Measurements from ENCODE around the gene PAX5.

Gene PAX5

DNA sequence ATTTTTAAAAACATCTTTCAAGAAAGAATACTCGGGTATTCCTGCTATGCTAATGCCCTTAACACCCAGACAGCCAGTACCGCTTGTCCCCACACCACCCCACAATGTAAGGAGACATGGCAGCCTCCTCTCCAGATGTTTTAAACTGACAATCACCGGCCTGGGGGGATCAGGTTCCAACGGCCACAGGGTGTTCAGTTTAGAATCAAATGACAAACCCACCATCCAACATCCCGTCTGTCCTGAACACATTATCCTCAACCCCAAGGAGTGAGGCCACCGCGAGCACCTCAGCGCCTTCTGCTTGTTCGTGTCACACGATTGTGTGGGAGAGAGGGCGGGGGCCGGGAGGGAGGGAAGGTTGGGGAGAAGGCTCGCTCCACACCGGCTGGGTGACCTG lies 152.8 kb downstream of the PAX5 start:
- in situ Hi-C loops (cut with HindIII; ENCODE audit: low pct_ligation_motif_present, low sequenced_read_pairs), result no loop called here
- no peak for DNase-seq
- peaks cover 22% of the 10 kb centered on the region for H3K27me3 ChIP-seq (replicated peaks)
- no peak overlapping the region for H3K27ac ChIP-seq
- no peaks in the 10 kb centered on the region for H3K36me3 ChIP-seq (replicated peaks)
- TF ChIP-seq, protein P1, sequence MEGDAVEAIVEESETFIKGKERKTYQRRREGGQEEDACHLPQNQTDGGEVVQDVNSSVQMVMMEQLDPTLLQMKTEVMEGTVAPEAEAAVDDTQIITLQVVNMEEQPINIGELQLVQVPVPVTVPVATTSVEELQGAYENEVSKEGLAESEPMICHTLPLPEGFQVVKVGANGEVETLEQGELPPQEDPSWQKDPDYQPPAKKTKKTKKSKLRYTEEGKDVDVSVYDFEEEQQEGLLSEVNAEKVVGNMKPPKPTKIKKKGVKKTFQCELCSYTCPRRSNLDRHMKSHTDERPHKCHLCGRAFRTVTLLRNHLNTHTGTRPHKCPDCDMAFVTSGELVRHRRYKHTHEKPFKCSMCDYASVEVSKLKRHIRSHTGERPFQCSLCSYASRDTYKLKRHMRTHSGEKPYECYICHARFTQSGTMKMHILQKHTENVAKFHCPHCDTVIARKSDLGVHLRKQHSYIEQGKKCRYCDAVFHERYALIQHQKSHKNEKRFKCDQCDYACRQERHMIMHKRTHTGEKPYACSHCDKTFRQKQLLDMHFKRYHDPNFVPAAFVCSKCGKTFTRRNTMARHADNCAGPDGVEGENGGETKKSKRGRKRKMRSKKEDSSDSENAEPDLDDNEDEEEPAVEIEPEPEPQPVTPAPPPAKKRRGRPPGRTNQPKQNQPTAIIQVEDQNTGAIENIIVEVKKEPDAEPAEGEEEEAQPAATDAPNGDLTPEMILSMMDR (IDR thresholded peaks at IDR 0.05; ENCODE audit: low read depth, low read length, missing control alignments), result no peak
- no peak overlapping the region for H3K4me3 ChIP-seq (ENCODE audit: low read depth, low read length)

DNA sequence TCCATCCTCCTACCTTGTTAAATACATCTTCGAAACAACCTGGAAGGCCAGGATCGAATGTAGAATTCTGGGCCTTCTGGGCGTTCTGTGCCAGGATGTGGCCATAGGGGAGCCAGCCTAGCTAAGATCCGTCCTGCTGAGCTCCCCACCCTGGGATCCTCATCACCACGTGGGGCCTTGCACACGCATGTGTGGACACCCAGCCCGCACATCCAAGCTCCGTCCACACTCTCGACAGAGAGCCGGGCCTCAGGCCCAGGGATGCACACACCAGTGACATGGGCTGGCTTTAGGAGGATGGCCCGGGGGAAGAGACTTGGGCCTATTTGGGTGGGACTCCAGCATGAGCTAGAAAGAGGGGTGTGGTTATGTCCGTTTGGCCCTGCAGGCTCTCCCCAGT lies 154.0 kb downstream of the PAX5 start:
- in situ Hi-C loops (cut with HindIII; ENCODE audit: low pct_ligation_motif_present, low sequenced_read_pairs), result no loop called here
- Histone ChIP-seq H3K36me3 (replicated peaks) (no peaks in the 10 kb centered on the region), H3K27ac (no peak overlapping the region), H3K27me3 (replicated peaks) (peaks cover 22% of the 10 kb centered on the region), H3K4me3 (ENCODE audit: low read depth, low read length) (no peak overlapping the region)
- no peak for DNase-seq
- TF ChIP-seq, protein P1 (IDR thresholded peaks at IDR 0.05; ENCODE audit: low read depth, low read length, missing control alignments), result no peak

DNA sequence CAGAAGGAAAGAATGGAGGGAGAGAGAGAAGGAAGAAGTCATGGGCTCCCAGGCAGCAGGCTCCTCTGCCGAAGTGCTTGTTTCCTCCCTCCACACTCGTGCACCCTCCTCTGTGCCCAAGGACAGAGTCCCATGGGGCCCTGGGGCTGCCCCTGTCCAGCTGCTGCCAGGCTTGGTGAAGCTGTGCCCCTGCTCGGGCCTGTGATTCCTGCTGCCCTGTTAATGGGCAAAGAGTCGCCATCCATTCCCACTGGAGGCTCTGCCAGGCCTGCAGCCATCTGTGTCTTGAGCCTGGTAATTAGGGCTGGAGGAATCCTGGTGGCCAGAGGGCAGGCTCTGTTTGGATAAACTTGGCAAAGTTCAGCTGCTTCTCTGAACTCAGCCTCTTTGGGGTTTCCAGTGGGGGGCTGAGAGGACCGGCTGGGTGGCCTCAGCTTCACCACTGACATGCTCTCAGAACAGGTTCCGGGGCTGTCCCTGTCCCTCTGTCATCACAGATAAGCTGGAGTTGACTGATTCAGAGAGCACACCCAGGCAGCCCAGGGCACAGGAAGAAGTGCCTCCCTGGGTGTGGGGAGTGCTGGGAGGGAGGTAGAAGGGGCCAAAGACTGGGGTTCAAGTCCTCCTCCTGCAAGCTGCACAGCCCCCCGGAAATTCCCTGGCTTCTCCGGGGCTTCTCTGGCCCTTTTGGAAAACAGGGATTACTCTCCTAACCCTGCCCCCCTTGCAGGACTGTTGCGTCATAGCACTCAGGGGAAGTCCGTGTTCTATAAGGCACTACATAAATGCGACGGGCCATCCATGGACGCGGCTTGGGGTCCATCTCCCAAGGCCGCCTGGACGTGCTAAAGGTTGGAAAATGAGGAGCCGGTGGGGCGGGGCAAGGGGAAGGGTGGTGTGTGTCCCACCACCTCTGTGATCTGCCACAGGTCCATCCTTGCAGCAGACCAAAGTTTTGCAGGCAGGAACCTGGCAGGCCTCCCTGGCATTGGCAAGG lies 154.8 kb downstream of the PAX5 start:
- TF ChIP-seq, protein P1 (IDR thresholded peaks at IDR 0.05; ENCODE audit: low read depth, low read length, missing control alignments), result no peak
- no peak for DNase-seq
- in situ Hi-C loops (cut with HindIII; ENCODE audit: low pct_ligation_motif_present, low sequenced_read_pairs), result no loop called here
- Histone ChIP-seq H3K27me3 (replicated peaks) (peaks cover 18% of the 10 kb centered on the region), H3K36me3 (replicated peaks) (no peaks in the 10 kb centered on the region), H3K27ac (no peak overlapping the region), H3K4me3 (ENCODE audit: low read depth, low read length) (no peak overlapping the region)

DNA sequence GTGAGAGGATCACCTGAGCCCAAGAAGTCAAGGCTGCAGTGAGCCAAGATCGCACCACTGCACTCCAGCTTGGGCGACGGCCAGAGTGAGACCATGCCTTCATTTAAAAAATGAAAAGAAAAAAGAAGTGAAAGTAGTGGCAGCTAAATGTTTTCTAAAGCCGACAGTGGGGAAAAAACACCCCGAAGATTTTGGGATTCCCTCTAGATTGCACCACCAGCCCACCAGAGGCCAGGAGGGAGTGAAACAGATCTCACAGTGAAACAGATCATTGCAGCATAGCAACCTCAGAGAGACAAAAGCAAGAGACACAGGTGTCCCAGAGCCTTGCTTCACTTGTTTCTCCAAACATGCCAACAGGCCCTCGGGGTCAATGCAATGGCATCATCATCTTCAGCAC lies 156.8 kb downstream of the PAX5 start:
- TF ChIP-seq, protein P1 (IDR thresholded peaks at IDR 0.05; ENCODE audit: low read depth, low read length, missing control alignments), result no peak
- no peaks in the 10 kb centered on the region for H3K36me3 ChIP-seq (replicated peaks)
- DNase-seq, result no peak
- no peak overlapping the region for H3K27ac ChIP-seq
- no peak overlapping the region for H3K4me3 ChIP-seq (ENCODE audit: low read depth, low read length)
- in situ Hi-C loops (cut with HindIII; ENCODE audit: low pct_ligation_motif_present, low sequenced_read_pairs), result no loop called here
- H3K27me3 ChIP-seq (replicated peaks), result peaks cover 25% of the 10 kb centered on the region

DNA sequence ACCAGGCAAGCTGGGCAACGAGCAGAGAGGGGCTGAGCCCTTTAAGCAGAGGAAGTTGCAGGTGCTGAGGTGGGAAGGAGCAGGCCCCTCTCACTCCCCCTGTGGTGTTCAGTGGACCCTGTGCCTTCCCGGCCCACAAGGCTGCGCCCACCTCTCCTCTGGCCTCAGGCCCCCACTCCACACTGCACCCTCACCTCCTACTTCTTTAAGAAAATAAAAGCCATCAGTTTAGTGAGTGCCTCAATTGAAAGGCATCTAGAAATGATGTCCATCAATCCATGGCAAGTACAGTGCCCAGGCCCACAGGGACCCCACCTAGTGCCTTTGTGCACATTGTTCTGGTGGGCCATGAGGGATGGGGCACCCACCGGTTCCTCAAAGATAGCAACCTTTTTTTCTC lies 158.0 kb downstream of the PAX5 start:
- H3K27me3 ChIP-seq (replicated peaks), result peaks cover 25% of the 10 kb centered on the region
- no peak overlapping the region for H3K27ac ChIP-seq
- no peak for DNase-seq
- in situ Hi-C loops (cut with HindIII; ENCODE audit: low pct_ligation_motif_present, low sequenced_read_pairs), result no loop called here
- TF ChIP-seq, protein P1 (IDR thresholded peaks at IDR 0.05; ENCODE audit: low read depth, low read length, missing control alignments), result no peak
- H3K36me3 ChIP-seq (replicated peaks), result no peaks in the 10 kb centered on the region
- no peak overlapping the region for H3K4me3 ChIP-seq (ENCODE audit: low read depth, low read length)
